NOMO-1 (cell line): Measurements from ENCODE around the gene KLHL8.

Source experiments
- DNase-seq, 2 experiments: peaks; one replicate each; lab custom pipeline; 2025; ENCODE audit not compliant: unreplicated experiment in 2 of 2; lab: John Stamatoyannopoulos, UW

KLHL8 gene

DNA sequence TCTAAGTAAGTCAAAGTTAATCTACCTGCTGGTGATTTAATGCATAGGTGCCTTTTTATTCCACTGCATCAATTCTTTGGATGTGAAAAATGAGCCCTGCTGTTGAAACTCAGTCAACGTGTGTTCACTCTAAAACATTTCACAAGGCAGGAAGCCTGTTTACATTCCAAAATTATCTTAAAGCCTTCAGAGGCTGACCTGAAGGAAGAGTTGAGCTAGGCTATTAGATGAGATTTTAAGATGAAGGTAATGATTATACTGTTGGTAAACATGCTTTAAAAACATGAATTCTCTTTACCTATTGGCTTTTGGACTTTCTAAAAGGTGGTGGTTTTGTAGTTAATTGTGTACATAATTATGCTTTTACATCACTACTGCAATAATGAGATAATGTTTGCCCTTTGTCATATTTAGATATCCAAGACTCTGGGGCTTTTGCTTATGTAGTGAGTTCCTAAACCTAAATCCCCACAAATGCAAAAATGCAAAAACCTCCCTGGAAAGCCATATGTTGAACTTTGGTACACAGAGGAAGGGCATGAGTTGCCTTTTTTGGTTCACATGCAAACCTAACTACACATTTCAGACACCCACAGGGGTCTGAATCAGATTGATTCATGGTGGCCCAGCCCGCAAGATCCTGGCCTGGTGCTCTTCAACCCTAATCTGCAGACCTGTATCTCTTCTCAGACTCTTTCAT lies 92.3 kb downstream of the KLHL8 start:
- DNase-seq: no peak

DNA sequence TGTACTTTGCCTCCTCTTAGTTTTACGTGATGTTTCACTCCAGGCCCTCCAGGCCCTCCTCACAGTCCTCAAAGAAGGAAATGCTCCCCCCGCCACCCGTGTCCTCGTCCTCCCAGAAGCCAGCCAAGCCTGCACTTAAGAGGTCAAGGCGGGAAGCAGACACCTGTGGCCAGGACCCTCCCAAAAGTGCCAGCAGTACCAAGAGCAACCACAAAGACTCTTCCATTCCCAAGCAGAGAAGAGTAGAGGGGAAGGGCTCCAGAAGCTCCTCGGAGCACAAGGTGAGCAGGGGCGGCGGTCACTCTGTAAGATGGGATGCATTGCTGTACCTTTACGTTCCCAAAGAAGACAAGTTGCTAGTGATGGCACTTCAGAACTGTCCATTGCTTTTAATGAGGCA lies 94.4 kb downstream of the KLHL8 start:
- DNase-seq: no peak

DNA sequence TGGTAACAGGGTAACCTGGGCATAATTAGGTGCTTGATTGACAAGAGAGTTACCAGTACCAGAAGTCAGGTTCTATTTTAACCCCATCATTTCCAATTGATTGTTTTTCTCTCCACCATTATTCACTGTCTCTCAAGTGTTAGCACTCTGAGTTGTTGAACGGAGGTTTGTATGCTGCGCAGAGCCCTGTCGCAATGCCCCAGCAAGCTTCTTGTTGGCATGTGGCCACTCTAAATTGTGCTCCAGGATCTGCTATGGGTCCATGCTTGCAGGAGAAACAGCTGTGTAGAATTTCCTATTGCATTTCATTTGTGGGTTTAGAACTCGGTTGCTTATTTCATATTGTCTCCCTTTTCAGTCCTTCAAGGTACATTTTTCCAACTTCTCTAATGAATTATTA lies 98.2 kb downstream of the KLHL8 start:
- no peak for DNase-seq

DNA sequence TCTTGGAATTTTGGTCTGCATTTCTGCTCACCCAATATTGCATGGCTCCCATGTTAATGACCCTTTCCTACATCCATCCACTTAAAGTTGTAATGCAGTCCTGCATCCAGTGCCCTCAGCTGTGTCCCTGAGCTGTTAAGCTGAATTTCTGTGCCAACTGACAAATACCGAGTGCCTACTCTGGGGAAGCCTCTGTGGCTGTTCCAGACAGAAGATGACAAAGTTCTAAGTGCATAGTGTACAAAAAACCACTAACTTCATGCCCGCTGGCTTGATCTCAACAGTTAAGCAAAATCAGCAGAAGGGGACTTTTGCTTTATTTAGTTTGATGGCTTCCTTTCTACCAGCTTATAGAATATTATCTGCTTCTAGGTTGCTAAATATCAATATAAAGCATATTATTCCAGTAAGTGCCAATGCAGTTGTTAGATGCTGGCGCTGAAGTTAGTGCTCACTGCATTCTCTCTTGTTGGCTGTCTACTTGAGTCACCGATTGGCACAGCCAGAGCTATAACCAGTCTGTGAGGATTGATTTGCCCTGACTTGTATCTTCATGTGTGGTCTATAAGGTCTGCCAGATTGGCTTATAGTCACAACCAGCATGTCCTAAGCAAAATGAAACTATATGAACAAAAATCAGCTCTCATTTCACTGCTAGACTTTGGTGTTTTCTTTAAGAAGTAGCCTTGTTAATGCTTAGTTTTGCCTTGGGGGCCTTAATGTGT lies 98.9 kb downstream of the KLHL8 start:
- DNase-seq: no peak

DNA sequence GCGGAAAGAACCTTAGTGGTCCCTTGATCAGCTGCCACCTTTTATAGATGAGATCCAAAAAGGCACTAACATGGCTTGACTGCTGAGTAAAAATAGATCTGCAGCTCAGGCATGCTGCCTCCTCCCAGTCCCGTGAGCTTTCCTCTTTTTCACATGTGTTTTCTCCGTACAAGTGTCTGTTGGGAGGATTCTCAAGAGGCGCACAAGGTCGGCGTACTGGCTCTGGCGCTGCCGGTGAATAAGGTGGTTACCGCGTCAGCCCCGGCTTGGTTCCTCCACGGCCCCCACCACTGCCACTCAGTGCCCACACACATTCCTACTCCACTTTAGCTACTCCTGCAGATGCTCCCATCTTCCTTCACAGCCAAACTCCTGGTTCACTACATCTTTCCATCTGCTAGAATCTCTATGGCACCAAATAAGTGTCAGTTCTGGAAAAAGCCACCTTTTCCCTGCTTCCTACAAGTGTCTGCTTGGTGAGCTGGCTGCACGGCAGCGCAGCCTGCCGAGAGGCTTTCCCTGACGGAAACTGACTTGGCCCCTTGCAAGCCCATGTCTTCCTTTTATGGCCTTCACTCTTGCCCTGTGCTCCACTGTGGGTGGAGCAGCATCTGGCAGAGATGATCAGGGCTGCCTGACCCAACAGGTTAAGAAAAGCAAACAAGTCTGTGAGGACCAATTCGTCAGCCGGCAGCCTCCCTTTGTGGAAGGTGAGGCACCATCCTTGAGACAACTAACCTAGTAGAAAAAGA lies 99.8 kb downstream of the KLHL8 start:
- no peak for DNase-seq

DNA sequence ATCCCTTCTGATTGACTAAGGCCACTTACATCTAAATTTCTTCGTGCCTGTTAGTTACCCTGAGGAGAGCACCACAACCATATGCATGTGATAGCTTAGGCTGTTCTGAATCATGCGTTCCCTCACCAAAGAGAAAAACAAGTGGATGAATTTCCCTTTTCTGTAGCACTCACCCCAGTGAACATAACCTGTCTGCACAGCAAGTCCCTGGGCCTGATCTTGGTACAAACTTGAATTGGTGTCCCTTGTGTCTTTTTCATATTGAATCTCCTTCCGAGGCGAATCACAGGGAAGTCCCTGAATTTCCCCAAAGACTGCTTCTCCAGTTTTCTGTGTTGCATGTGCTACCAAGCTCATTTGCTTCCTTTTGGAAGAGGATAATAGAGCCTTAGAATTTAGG lies 100.4 kb downstream of the KLHL8 start:
- DNase-seq: no peak

DNA sequence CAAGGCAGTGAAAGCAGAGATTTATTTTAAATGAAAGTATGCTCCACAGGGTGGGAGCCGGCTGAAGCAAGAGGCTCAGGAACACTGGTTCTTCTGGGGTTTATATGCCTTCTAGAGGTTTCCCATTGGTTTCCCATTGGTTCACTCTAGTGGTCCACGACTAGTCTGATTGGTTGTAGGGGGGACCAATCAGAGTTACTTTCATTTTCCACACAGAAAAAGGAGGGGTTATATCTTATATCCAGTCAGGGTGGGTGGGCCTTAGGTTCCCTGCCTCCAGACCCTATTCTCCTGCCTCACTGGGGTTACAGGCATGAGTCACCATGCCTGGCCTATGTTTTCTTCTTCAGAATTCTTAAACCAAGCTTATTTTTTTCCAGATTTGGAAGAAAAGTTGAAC lies 101.6 kb downstream of the KLHL8 start:
- no peak for DNase-seq

DNA sequence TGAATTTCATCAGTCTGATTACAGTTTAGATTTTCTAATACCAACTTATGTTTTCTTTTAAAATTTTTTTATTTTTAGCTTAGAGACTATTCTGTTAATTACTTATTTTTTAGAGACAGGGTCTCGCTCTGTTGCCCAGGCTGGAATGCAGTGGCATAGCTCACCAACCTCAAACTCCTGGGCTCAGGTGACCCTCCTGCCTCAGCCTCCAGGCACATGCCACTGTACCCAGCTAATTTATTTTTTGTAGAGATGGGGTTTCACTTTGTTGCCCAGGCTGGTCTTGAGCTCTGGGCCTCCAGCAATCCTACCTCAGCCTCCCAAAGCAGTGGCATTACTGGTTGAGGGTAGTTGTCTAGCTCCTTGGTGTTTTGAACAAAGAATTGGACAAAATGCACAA lies 102.0 kb downstream of the KLHL8 start:
- DNase-seq: no peak

DNA sequence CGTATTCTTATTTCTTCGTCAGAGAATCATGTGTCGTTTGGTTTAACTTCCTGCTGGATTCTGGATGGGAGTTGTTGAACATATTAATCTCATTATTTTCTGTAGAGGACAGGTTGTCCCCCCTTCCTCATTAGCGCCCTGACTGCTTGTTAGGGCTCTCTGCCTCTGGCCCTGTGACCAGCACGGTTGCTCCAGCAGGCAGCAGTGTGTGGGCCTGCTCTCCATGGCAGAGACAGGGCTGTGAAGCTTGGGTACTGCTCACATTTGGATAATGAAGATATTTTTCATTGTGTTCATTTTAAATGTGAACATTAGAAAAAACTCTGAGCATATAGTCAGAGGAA lies 102.7 kb downstream of the KLHL8 start:
- DNase-seq: no peak

DNA sequence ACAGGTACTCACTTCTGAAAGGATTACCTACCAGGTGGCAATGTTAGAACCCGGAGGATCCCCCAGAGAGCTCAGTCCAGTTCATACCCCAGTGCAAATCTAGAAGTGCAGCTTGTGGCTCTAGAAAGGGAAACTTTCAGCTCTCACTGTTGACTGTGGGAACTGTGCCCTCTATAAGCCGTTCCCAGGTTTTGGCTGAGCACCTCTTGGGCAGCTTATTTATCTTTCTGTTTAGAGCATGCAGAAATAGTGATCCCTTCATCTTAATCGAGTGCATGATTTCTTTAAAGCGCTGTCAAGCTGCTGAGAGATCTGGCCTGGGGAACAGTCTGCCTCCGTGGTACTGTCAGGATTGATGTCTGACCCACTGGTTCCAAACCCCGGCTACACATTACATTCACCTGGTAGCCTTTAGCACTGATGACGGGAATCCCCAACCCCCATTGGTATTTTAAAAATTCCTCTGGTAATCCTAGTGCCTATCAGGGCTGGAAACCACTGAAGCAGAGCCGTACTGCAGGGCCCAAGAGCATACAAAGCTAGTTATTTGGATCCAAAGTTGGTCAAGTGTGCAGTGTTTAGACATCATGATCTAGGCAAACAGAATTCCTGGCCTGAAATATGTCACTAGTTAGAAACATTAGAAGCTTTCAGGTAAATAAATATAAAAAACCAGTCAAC lies 103.2 kb downstream of the KLHL8 start:
- no peak for DNase-seq

DNA sequence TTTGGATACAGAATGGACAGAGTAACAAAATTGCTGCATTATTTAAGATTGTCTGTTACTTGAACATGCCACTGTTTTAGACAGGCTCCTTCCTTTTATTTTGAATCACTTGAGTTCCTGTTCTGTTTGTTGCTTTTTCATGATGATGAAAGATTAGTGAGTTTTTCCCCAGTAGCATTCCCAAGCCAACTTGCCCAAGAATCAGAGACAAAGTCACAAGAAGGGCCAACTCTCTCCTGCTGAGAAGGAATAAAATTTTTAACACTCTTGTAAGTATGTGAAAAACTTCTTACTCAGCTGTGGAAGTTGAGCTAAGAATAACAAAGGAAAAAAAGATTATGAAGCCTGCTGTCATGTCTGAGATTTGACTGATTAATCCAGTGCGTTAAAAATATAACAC lies 104.2 kb downstream of the KLHL8 start:
- DNase-seq: no peak

DNA sequence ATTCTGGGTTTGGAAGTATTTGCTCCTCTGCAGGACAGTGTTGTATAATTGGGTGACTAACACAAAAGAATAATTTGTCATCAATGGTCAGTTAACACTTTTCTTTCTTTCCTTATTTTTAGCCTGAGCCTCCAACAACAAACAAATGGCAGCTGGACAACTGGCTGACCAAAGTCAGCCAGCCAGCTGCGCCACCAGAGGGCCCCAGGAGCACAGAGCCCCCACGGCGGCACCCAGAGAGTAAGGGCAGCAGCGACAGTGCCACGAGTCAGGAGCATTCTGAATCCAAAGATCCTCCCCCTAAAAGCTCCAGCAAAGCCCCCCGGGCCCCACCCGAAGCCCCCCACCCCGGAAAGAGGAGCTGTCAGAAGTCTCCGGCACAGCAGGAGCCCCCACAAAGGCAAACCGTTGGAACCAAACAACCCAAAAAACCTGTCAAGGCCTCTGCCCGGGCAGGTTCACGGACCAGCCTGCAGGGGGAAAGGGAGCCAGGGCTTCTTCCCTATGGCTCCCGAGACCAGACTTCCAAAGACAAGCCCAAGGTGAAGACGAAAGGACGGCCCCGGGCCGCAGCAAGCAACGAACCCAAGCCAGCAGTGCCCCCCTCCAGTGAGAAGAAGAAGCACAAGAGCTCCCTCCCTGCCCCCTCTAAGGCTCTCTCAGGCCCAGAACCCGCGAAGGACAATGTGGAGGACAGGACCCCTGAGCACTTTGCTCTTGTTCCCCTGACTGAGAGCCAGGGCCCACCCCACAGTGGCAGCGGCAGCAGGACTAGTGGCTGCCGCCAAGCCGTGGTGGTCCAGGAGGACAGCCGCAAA lies 106.0 kb downstream of the KLHL8 start:
- DNase-seq: no peak

DNA sequence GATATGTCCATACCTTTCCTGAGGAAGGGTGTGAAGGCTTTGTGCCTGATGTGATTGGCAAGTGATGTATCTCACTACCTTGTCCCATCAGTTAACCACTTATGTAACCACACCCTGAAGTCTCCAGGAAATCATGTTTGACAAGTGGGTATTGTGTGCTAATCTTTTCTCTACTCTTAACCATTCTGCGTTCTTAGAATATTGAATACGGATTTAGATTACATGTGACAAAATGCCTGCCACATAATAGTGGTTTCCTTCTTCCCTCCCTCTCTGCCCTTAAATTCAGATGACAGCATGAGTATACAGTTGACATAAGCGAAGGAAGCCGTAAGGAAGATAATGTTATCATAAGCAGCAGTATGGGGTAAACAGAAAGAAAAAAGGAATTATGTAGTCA lies 108.4 kb downstream of the KLHL8 start:
- DNase-seq: no peak
